Iris pigment epithelial cell (primary cell): Measurements from ENCODE around the gene MAP1B.

ENCODE experiments used
- DNase-seq: peaks from one replicate; pipeline ENCODE4 v3.0.0-alpha.2; 2011; ENCODE audit warnings: low read depth

Gene MAP1B

GRCh38 chr5:72194846-72195245, 87.6 kb downstream of the MAP1B start:
- no peak for DNase-seq

GRCh38 chr5:72195581-72195980, 88.3 kb downstream of the MAP1B start:
- no peak for DNase-seq

- no peak for DNase-seq
Observed at GRCh38 chr5:72197393-72197792, 90.1 kb downstream of the MAP1B start.

- DNase-seq = no peak
Observed at GRCh38 chr5:72199681-72200080, 92.4 kb downstream of the MAP1B start.

- DNase-seq = no peak
Observed at GRCh38 chr5:72202331-72202825, 95.1 kb downstream of the MAP1B start.

- DNase-seq = peak; percentile 52
Observed at GRCh38 chr5:72203251-72203845, 96.1 kb downstream of the MAP1B start.

GRCh38 chr5:72204946-72205345, 97.7 kb downstream of the MAP1B start:
- DNase-seq = peak; percentile 53

- DNase-seq = peak; percentile 67
Observed at GRCh38 chr5:72205431-72206009, 98.2 kb downstream of the MAP1B start.

GRCh38 chr5:72206160-72206559, 98.9 kb downstream of the MAP1B start:
- no peak for DNase-seq

GRCh38 chr5:72206994-72207393, 99.7 kb downstream of the MAP1B start:
- DNase-seq = no peak

- no peak for DNase-seq
Observed at GRCh38 chr5:72208324-72208926, 101.2 kb downstream of the MAP1B start.

GRCh38 chr5:72209147-72210115, 102.2 kb downstream of the MAP1B start:
- DNase-seq = no peak

GRCh38 chr5:72210888-72211678, 103.8 kb downstream of the MAP1B start:
- DNase-seq = peak; percentile 82

GRCh38 chr5:72212171-72212570, 104.9 kb downstream of the MAP1B start:
- DNase-seq = no peak

GRCh38 chr5:72213482-72213881, 106.2 kb downstream of the MAP1B start:
- no peak for DNase-seq

- DNase-seq = no peak
Observed at GRCh38 chr5:72214168-72214567, 106.9 kb downstream of the MAP1B start.

- DNase-seq = no peak
Observed at GRCh38 chr5:72216756-72217155, 109.5 kb downstream of the MAP1B start.

- DNase-seq = no peak
Observed at GRCh38 chr5:72221099-72221498, 113.8 kb downstream of the MAP1B start.

GRCh38 chr5:72221541-72221940, 114.3 kb downstream of the MAP1B start:
- DNase-seq = no peak

GRCh38 chr5:72222521-72222920, 115.2 kb downstream of the MAP1B start:
- no peak for DNase-seq

- no peak for DNase-seq
Observed at GRCh38 chr5:72223371-72223770, 116.1 kb downstream of the MAP1B start.
